ENCODE data around the gene MS4A18.

DNA sequence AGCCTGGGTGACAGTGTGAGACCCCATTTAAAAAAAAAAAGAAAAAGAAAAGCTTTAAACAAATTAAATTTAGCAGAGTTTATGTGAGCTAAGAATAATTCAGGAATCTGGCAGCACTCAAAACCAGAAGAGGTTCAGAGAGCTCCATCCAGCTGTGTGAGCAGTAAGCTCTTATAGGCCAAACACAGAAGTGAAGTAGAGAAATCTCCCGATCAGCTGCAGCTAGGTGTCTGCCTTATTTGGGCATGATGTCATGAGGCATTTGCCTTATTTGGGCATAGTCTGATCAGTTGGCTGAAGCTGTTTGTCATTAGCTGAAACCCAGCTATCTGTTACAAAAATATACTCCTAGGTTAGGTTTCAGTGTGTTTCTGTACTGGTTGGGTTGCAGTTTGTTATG lies 40.4 kb downstream of the MS4A18 start:
- TF ChIP-seq, protein P1, sequence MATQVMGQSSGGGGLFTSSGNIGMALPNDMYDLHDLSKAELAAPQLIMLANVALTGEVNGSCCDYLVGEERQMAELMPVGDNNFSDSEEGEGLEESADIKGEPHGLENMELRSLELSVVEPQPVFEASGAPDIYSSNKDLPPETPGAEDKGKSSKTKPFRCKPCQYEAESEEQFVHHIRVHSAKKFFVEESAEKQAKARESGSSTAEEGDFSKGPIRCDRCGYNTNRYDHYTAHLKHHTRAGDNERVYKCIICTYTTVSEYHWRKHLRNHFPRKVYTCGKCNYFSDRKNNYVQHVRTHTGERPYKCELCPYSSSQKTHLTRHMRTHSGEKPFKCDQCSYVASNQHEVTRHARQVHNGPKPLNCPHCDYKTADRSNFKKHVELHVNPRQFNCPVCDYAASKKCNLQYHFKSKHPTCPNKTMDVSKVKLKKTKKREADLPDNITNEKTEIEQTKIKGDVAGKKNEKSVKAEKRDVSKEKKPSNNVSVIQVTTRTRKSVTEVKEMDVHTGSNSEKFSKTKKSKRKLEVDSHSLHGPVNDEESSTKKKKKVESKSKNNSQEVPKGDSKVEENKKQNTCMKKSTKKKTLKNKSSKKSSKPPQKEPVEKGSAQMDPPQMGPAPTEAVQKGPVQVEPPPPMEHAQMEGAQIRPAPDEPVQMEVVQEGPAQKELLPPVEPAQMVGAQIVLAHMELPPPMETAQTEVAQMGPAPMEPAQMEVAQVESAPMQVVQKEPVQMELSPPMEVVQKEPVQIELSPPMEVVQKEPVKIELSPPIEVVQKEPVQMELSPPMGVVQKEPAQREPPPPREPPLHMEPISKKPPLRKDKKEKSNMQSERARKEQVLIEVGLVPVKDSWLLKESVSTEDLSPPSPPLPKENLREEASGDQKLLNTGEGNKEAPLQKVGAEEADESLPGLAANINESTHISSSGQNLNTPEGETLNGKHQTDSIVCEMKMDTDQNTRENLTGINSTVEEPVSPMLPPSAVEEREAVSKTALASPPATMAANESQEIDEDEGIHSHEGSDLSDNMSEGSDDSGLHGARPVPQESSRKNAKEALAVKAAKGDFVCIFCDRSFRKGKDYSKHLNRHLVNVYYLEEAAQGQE (IDR thresholded peaks at IDR 0.05; ENCODE audit: low read depth): no peak
- TF ChIP-seq, protein P2, sequence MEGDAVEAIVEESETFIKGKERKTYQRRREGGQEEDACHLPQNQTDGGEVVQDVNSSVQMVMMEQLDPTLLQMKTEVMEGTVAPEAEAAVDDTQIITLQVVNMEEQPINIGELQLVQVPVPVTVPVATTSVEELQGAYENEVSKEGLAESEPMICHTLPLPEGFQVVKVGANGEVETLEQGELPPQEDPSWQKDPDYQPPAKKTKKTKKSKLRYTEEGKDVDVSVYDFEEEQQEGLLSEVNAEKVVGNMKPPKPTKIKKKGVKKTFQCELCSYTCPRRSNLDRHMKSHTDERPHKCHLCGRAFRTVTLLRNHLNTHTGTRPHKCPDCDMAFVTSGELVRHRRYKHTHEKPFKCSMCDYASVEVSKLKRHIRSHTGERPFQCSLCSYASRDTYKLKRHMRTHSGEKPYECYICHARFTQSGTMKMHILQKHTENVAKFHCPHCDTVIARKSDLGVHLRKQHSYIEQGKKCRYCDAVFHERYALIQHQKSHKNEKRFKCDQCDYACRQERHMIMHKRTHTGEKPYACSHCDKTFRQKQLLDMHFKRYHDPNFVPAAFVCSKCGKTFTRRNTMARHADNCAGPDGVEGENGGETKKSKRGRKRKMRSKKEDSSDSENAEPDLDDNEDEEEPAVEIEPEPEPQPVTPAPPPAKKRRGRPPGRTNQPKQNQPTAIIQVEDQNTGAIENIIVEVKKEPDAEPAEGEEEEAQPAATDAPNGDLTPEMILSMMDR (IDR thresholded peaks at IDR 0.05 in 2 of 3, conservative IDR thresholded peaks at IDR 0.05 in 1 of 3; ENCODE audit: borderline replicate concordance in 1 of 3, insufficient read depth in 1 of 3, low read depth in 2 of 3, low read length in 2 of 3): no peak
- TF ChIP-seq EZH2 (IDR thresholded peaks at IDR 0.05): no peak
- TF ChIP-seq POLR2A (IDR thresholded peaks at IDR 0.05; ENCODE audit: borderline replicate concordance, extremely low read depth, insufficient read depth, insufficient read length): no peak
- no peak for TF ChIP-seq EZH2phosphoT487 (IDR thresholded peaks at IDR 0.05; ENCODE audit: borderline replicate concordance)
- TF ChIP-seq POLR2AphosphoS5 (IDR thresholded peaks at IDR 0.05; ENCODE audit: low read depth, low read length): no peak
- no peak for TF ChIP-seq YY1 (IDR thresholded peaks at IDR 0.05; ENCODE audit: extremely low read depth, insufficient replicate concordance, low read depth, low read length)
- no peak for TF ChIP-seq CEBPB (IDR thresholded peaks at IDR 0.05; ENCODE audit: low read depth)
- TF ChIP-seq, protein P3, sequence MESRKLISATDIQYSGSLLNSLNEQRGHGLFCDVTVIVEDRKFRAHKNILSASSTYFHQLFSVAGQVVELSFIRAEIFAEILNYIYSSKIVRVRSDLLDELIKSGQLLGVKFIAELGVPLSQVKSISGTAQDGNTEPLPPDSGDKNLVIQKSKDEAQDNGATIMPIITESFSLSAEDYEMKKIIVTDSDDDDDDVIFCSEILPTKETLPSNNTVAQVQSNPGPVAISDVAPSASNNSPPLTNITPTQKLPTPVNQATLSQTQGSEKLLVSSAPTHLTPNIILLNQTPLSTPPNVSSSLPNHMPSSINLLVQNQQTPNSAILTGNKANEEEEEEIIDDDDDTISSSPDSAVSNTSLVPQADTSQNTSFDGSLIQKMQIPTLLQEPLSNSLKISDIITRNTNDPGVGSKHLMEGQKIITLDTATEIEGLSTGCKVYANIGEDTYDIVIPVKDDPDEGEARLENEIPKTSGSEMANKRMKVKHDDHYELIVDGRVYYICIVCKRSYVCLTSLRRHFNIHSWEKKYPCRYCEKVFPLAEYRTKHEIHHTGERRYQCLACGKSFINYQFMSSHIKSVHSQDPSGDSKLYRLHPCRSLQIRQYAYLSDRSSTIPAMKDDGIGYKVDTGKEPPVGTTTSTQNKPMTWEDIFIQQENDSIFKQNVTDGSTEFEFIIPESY (IDR thresholded peaks at IDR 0.05; ENCODE audit: extremely low read depth, insufficient replicate concordance, low read length): no peak
- no peak for TF ChIP-seq ZNF274 (IDR thresholded peaks at IDR 0.05; ENCODE audit: low read depth, low read length)
- no peak for TF ChIP-seq SIN3A (IDR thresholded peaks at IDR 0.05; ENCODE audit: low read depth)
- peak; percentile 97 for TF ChIP-seq SRF (IDR thresholded peaks at IDR 0.05; ENCODE audit: low read depth)
- no peak for TF ChIP-seq JUND (IDR thresholded peaks at IDR 0.05)

All from HCT116 (cell line).